Measurements from ENCODE around the gene BRAF. TPM values are rescaled to one million over a fixed set of nuclear protein-coding genes. Genes with fewer than 3 reads are reported as not detected.
"Not testable (repeated sequence)": the region's sequence is repeated elsewhere in the genome, so short reads cannot be mapped to it uniquely, and the experiment has no call there.

BRAF gene
- total RNA-seq (2014; rRNA removed; shearing (Covaris generic)) = 12.5 and 15.7 TPM in 2 replicates
- 7.9 and 15.1 TPM in 2 replicates for polyA plus RNA-seq (2015; cell fraction: cytosol; rRNA removed)
- polyA plus RNA-seq (2015; cell fraction: nucleus; rRNA removed) = 18.9 and 20.8 TPM in 2 replicates

DNA sequence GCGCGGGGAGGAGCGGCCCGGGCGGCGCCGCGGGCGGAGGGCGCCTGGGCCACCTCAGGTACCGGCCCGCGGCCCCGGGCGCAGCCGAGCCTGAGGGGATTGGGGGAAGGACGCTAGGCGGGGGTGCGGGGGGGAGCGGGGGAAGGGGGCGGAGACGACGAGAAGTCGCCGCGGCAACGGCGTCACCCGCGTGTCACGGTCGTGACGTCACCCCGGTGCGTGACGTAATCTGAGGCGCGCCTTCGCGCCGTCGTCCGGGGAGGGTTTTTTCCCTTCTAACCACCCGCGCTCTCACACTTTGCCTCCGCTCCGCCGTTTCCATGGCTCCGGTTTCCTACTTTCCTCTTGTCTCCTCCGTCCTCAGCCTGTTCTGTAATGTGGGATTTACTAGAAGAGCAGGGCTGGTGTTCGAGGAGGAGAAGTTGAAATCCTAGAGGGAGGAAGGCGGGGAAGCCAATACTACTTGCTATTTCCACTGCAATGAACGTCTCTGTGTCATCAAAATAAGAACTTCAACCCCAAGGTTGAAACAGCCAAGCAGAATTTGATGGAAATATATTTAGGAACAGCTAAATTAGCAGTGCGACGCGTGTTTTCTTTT is at the start of gene BRAF:
Gene BRAF (minus strand): TSS at position 109 of the 601 bp plus-strand sequence. CDS start 226 bp downstream, outside the sequence.
- in situ Hi-C loops (cut with HindIII; ENCODE audit: low pct_unique_long_range_greater_than_20kb, low sequenced_read_pairs) = no loop called here
- peak; percentile 90 for DNase-seq (ENCODE audit: low read depth, low spot score)

DNA sequence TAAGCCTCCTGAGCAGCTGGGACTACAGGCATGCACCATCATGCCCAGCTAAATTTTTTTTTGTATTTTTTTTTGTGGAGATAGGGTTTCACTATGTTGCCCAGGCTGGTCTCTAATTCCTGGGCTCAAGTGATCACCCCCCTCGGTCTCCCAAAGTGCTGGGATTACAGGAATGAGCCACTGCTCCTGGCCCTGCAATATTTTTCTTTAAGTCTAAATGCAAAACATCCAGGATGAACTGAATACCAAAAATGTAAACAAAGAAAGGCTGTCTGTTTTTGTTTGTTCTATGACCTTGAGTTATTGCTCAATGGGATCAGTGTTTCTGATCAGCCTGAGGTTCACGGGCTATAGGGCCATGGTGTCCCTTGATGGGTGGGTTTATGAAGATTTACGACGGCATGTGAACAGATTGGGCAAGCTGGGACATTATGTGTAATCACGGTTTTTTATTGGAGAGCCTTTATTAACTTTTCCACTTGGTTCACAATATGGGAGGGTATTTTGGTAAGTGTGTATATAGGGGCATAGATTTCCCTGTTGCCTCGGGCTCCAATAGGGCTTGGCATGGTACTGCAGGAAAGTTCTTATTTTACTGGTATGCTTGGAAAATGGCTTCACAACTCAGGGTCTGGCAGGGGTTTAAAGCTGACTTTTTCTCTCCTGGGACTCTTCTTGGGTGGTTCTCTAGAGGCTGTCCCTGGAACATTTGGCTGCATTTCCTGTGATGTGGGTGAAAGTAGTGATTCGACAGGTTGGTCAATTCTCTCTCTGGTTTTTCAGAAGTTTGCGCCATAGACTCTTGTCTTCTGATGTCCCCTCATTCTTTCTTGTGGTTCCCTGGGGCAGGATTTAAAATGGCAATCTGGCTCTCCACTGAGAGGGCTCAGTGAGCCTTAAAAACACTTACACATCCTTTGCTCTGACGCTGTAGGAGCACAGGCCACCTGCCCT is 48.4 kb upstream of the BRAF start:
- in situ Hi-C loops (cut with HindIII; ENCODE audit: low pct_unique_long_range_greater_than_20kb, low sequenced_read_pairs) = no loop called here
- no peak for DNase-seq (ENCODE audit: low read depth, low spot score)

DNA sequence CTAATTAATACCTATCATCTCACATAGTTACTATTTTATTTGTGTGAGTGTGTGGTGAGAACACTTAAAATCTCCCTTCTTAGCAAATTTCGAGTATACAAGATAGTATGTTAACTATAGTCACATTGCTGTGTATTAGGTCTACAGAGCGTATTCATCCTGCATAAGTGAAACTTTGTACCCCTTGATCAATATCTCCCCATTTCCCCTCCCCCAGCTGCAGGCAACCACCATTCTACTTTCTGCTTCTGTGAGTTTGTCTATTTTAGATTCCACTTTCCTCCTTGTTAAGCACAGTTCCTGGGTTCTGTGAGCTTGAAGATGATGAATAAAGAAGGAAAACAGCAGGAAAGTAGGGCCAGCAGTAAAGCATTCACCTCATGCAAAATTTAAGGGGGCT is 47.6 kb upstream of the BRAF start:
- DNase-seq (ENCODE audit: low read depth, low spot score) = no peak
- in situ Hi-C loops (cut with HindIII; ENCODE audit: low pct_unique_long_range_greater_than_20kb, low sequenced_read_pairs) = no loop called here

DNA sequence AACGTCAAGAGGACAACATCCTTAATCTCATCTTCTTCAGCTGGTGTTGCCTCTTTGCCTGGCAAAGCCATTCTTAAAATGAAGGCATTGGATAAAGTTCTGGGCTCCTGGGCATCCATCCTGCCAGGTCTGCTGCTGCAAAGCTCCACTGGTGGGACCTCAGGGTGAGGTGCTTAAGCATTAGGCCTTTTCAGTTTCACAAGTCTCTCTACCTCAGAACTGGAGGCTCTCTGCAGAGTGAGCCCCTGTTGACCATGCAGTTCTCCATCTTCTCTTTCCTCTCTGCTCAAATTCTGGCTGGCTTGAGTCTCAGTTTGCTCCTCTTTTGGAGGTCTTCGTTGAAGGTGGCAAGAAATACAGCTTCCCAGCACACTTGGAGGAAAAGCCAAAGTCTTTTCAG is 42.7 kb upstream of the BRAF start:
- no peak for DNase-seq (ENCODE audit: low read depth, low spot score)
- in situ Hi-C loops (cut with HindIII; ENCODE audit: low pct_unique_long_range_greater_than_20kb, low sequenced_read_pairs) = no loop called here

DNA sequence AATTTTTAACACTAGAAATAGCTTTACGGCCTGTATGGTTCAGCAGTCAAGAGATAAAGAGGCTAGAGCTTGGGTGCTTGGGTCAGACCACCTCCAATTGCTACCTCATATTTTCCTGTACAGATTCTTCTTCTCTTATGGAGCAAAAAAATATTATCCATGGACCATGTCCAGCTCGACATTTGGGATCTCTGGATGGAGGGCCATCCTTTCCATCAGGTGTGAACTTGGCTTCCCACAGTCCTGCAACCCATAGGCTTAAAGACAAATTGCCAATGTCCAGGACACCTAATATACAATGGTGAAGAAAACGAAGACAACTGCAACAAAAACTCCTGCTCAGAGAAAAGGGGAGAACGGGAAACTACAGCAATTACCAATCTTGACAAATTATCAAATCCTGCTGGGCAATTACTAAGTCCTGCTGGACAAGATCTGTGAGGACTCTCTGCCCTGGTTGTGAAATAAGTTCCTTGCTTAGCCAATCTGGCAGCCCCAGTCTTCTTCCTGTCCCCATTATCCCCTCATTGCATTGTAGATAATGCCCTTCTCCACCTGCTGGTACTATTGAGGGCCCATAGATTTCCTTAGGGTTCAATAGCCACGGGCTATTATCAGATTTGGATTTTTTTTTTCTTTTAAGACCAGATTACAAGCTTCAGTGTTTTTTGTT is 42.0 kb upstream of the BRAF start:
- DNase-seq (ENCODE audit: low read depth, low spot score) = no peak
- in situ Hi-C loops (cut with HindIII; ENCODE audit: low pct_unique_long_range_greater_than_20kb, low sequenced_read_pairs) = no loop called here

DNA sequence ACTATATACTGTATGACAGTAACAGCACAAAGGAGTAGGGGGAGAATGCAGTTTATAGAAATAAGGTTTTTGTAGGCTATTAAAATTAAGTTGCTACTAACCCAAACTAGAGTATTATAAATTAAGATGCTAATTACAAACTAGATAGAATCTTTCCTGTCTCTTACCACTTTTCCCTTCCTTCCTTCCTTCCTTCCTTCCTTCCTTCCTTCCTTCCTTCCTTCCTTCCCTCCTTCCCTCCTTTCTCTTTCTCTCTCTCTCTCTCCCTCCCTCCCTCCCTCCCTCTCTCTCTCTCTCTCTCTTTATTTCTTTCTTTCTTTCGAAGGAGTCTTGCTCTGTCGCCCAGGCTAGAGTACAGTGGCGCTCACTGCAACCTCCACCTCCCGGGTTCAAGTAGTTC is 36.4 kb upstream of the BRAF start:
- in situ Hi-C loops (cut with HindIII; ENCODE audit: low pct_unique_long_range_greater_than_20kb, low sequenced_read_pairs) = no loop called here
- DNase-seq (ENCODE audit: low read depth, low spot score) = no peak

DNA sequence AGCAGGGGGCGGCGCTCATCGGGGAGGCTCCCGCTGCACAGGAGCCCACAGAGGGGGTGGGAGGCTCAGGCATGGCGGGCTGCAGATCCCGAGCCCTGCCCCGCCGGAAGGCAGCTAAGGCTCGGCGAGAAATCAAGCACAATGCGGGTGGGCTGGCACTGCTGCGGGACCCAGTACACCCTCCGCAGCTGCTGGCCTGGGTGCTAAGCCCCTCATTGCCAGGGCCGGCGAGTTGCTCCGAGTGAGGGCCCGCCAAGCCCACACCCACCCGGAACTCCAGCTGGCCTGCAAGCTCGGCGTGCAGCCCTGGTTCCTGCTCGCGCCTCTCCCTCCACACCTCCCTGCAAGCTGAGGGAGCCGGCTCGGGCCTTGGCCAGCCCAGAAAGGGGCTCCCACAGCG is 32.3 kb upstream of the BRAF start:
- DNase-seq (ENCODE audit: low read depth, low spot score); in situ Hi-C loops (cut with HindIII; ENCODE audit: low pct_unique_long_range_greater_than_20kb, low sequenced_read_pairs): not testable (repeated sequence)

DNA sequence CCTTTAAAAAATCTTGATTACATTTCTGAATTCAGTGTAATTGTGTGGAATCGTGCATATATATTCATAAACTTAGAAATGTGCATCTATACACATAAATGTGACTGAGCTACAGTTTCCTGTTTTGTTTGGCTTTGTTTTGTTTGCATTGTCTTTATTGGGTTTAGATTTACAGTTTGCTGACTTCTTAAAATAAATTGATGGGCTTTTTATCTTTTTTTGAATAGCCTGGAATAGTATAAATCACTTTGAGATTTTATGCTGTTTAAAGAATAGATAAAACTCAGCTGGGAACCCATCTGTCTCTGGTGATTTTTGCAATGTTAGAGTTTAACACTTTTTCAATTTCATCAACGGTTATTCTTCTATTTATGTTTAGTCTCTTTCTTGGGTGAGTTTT is 21.2 kb upstream of the BRAF start:
- in situ Hi-C loops (cut with HindIII; ENCODE audit: low pct_unique_long_range_greater_than_20kb, low sequenced_read_pairs) = no loop called here
- DNase-seq (ENCODE audit: low read depth, low spot score) = no peak

DNA sequence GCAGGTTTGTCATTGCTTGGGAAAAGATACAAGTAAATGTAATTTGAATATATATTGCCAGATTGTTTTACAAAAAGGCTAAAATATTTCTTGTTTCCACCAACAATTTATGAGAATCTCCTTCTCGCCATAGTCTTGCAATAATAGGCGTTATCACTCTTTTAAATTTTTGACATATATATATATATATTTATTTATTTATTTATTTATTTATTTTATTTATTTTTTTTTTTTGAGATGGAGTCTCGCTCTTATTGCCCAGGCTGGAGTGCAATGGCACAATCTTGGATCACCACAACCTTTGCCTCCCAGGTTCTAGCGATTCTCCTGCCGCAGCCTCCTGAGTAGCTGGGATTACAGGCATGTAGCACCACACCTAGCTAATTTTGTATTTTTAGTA is 17.5 kb upstream of the BRAF start:
- DNase-seq (ENCODE audit: low read depth, low spot score); in situ Hi-C loops (cut with HindIII; ENCODE audit: low pct_unique_long_range_greater_than_20kb, low sequenced_read_pairs): not testable (repeated sequence)

DNA sequence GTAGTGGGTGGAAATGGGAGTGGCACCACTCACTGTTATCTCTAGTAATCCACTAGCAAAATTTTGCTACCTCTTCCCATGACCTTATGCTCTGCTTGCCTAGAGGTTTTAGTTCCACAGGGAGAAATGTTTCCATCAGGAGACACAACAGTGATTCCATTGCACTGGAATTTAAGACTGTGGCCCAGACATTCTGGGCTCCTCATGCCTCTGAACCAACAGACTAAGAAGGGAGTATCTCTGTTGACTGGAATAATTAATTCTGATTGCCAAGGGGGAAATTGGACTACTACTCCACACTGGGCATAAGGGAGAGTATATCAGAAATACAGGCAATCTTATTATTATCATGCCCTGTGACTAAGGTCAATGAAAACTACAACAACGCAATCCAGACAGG is 16.2 kb upstream of the BRAF start:
- DNase-seq (ENCODE audit: low read depth, low spot score) = no peak
- in situ Hi-C loops (cut with HindIII; ENCODE audit: low pct_unique_long_range_greater_than_20kb, low sequenced_read_pairs) = no loop called here

DNA sequence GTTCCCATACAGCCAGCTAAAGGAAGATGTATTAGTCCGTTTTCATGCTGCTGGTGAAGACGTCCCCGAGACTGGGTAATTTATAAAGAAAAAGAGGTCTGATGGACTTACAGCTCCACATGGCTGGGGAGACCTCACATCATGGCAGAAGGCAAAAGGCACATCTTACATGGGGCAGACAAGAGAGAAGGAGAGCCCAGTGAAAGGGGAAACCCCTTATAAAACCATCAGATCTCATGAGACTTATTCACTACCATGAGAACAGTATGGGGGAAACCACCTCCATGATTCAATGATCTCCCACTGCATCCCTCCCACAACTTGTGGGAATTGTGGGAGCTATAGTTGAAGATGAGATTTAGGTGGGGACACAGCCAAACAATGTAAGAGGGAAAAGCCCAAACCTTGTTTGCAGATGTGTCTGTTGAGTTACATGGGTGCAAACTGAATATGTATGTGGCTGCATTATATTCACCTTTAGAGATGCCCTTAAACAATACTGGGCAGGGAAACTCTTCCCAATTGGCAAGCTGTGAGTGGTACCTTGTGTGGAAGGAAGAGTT is 13.1 kb upstream of the BRAF start:
- in situ Hi-C loops (cut with HindIII; ENCODE audit: low pct_unique_long_range_greater_than_20kb, low sequenced_read_pairs) = no loop called here
- no peak for DNase-seq (ENCODE audit: low read depth, low spot score)

DNA sequence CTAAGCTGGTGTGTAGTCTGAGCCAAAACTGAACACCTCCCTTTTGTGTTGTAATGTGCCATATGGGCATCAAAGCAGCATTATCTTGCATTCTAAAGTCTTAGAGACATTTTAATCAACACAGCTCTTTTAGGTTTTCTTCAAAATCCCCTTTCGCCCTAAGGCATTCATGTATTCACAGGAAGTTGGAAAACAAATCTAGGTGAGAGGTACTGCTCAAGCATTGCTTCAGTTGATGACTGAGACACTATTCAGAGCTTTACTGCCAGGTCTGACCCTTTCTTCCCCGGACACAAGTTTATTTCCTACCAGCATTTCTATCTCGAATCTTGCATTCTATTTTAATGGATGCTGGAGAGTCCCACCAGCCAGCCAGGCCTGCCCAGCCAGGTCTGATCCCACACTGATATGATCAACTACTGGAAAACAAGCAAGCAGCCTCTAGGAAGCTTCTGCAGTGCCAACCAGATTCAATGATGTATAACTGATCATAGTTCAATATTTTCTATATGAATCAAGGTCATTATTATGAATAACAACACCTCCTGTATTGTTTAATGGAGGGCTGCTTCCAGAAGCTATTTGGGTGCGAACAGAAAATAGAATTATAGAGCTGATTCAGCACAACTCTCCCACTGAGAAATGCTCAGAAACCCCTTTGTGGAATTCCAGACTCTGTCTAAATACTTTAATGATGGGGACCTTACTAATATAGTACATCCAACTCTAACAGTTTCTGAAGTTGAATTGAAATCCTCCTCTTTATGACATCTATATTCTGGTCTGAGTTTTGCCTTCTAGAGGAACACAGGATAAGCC is 4.0 kb upstream of the BRAF start:
- in situ Hi-C loops (cut with HindIII; ENCODE audit: low pct_unique_long_range_greater_than_20kb, low sequenced_read_pairs) = no loop called here
- no peak for DNase-seq (ENCODE audit: low read depth, low spot score)

DNA sequence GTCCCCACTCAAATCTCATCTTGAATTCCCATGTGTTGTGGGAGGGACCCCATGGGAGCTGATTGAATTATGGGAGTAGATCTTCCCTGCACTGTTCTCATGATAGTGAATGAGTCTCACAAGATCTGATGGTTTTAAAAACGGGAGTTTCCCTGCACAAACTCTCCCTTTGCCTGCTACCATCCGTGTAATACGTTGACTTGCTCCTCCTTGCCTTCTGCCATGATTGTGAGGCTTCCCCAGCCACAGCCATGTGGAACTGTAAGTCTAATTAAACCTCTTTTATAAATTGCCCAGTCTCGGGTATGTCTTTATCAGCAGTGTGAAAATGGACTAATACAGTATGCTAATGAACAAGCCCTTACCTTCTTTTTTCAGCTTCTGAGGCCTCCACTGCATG is 3.2 kb upstream of the BRAF start:
- DNase-seq (ENCODE audit: low read depth, low spot score); in situ Hi-C loops (cut with HindIII; ENCODE audit: low pct_unique_long_range_greater_than_20kb, low sequenced_read_pairs): not testable (repeated sequence)

DNA sequence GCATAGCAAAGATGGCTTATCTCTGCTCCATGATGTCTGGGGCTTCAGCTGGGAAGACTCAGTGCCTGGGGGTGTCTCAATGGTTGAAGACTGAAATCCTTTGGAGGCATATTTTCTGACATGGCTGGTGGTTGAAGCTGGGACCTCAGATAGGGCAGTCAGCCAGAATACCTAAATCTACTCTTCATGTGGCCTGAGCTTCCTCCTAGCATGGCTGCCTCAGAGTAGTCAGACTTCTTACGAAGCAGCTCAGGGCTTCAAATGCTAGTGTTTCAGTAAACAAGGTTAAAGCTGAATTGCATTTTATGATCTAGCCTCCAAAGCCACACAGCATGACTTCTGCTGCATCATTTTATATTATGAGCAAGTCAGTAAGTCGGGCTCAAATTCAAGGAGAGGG is 2.6 kb upstream of the BRAF start:
- DNase-seq (ENCODE audit: low read depth, low spot score) = no peak
- in situ Hi-C loops (cut with HindIII; ENCODE audit: low pct_unique_long_range_greater_than_20kb, low sequenced_read_pairs) = no loop called here

DNA sequence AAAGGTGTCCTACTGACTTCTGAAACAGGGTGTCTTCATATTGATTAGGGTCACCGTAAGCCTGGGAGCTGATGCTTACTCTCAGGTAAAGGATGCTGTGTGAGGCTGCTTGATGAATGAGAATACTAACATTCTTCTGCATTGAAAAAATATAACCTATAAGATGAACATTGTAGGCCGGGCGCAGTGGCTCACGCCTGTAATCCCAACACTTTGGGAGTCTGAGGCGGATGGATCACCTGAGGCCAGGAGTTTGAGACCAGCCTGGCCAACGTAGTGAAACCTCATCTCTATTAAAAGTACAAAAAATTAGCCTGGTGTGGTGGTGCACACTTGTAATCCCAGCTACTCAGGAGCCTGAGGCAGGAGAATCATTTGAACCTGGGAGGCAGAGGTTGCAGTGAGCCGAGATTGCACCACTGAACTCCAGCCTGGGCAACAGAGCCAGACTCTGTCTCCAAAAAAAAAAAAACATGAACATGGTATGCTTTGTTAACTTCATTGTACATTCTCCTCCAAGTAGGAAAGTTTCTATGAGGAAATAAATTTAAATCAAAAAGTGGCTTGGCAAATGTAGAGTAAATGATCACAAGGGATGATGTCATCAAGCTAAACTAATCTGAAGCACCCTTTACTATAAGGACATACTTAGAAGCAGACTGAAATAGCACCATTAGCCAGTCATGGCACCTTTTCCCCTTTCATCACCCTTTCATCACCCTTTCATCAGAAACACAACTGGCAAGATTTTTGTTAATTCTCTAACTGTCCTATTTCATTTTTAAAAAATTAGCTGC is 1.5 kb upstream of the BRAF start:
- in situ Hi-C loops (cut with HindIII; ENCODE audit: low pct_unique_long_range_greater_than_20kb, low sequenced_read_pairs) = no loop called here
- no peak for DNase-seq (ENCODE audit: low read depth, low spot score)

DNA sequence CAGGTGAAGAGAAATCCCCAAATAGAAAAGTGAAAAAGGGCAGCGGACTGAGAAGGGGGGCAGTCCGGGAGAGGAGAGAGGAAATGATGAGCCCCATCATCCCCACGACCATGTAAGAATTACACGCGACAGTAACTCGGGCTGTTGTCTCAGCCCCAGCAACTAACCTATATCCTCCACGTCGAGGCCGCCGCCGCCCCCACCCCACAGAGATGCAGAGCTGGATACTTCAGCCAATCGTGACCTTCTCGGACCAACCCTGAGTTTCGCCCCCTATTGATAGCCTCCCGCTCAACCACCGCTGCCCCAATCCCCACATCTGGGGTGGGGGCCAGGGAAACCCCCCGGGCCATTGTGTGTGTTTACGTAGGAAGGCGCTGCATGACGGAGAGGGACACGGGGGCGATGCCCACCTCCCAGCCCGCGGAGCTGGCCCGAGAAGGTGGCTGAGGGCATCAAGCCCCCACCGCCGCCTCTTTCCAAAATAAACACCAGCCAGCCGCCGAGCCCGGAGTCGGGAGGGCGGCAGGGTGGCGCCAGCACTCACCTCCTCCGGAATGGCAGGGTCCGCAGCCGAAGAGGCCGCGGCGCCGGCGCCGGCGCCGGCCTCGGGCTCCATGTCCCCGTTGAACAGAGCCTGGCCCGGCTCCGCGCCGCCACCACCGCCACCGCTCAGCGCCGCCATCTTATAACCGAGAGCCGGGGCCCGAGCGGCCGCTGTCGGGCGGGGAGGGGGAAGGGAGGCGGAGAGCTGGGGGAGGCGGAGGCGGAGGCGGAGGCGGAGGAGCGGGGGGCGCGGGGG is 509 bp downstream of the BRAF start:
- in situ Hi-C loops (cut with HindIII; ENCODE audit: low pct_unique_long_range_greater_than_20kb, low sequenced_read_pairs) = no loop called here
- peak; percentile 81 for DNase-seq (ENCODE audit: low read depth, low spot score)

Data from SK-MEL-5 (cell line).